ENCODE results near the gene OPCML. TPM values are rescaled to one million over a fixed set of nuclear protein-coding genes. Genes with fewer than 3 reads are reported as not detected.

The OPCML gene
- total RNA-seq, 1 donor from 2014 or later = 1.2 TPM

DNA sequence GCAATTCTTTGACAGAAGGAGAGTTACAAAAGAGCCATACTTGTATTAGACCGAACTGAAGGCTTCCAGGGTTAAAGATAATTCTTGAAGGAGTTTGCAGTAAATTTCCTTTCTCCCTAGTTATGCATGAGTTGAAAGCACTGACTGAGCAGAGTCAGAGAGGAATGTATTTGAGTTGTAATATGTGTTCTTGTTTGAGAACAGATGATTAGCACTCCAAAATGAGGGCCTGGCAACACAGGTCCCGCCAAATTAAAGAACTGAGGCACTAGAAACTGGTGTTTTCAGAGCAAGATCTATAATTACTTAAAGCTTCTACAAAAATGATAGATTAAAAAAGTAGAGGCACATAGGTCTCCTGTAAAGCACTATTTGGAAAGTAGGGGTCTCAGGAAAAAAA is 970.4 kb downstream of the OPCML start:
- no peak overlapping the region for H3K27ac Mint-ChIP-seq (ENCODE audit: unreplicated experiment)
- no peak for DNase-seq (ENCODE audit: low read depth, low spot score)
- no peak overlapping the region for H3K4me3 Mint-ChIP-seq
- H3K36me3 Mint-ChIP-seq (ENCODE audit: low read depth) = no peaks in the 10 kb centered on the region
- TF ChIP-seq, protein P1, sequence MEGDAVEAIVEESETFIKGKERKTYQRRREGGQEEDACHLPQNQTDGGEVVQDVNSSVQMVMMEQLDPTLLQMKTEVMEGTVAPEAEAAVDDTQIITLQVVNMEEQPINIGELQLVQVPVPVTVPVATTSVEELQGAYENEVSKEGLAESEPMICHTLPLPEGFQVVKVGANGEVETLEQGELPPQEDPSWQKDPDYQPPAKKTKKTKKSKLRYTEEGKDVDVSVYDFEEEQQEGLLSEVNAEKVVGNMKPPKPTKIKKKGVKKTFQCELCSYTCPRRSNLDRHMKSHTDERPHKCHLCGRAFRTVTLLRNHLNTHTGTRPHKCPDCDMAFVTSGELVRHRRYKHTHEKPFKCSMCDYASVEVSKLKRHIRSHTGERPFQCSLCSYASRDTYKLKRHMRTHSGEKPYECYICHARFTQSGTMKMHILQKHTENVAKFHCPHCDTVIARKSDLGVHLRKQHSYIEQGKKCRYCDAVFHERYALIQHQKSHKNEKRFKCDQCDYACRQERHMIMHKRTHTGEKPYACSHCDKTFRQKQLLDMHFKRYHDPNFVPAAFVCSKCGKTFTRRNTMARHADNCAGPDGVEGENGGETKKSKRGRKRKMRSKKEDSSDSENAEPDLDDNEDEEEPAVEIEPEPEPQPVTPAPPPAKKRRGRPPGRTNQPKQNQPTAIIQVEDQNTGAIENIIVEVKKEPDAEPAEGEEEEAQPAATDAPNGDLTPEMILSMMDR (conservative IDR thresholded peaks at IDR 0.05) = no peak
- peaks cover 13% of the 10 kb centered on the region for H3K4me1 Mint-ChIP-seq
- H3K27me3 Mint-ChIP-seq (ENCODE audit: low read depth) = no peaks in the 10 kb centered on the region
- H3K9me3 Mint-ChIP-seq = peaks cover 3% of the 10 kb centered on the region

DNA sequence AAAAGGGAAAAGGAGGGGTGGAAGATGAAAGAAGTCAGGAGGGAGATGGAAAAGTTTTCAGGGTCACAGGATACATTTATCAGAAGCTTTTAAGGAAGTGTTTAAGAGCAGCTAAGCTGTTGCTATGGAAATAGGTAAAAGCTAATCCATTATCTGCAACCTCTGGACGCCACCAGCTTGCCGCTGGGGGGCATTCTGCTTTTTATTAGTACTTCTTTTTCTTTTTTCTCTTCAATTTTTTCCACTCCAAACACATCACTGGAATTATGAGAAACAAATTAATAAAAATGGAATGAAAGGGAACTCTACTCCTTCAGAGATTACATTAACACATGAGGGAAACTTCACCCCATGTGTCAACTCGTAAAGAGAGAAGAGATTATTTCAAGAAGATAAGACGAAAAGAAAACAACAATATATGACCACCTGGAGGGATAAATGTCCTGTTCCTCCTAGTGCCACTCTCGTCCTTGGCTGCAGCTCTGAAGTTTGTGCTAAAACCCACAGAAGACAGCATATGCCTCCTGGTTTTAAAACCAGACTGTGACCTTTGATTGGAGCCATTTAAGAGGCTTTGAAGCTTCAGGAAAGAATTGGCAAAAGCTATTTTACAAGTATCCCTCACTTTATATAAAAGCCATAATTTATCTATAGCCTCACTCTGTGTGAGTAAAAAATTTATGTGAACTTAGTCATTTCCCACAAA is 972.8 kb downstream of the OPCML start:
- DNase-seq (ENCODE audit: low read depth, low spot score) = no peak
- Mint-ChIP-seq H3K9me3 (peaks cover 3% of the 10 kb centered on the region), H3K4me1 (peaks cover 13% of the 10 kb centered on the region), H3K4me3 (no peak overlapping the region), H3K36me3 (ENCODE audit: low read depth) (no peaks in the 10 kb centered on the region), H3K27me3 (ENCODE audit: low read depth) (no peaks in the 10 kb centered on the region), H3K27ac (ENCODE audit: unreplicated experiment) (no peak overlapping the region)
- TF ChIP-seq, protein P1 (conservative IDR thresholded peaks at IDR 0.05) = peak; percentile 39

DNA sequence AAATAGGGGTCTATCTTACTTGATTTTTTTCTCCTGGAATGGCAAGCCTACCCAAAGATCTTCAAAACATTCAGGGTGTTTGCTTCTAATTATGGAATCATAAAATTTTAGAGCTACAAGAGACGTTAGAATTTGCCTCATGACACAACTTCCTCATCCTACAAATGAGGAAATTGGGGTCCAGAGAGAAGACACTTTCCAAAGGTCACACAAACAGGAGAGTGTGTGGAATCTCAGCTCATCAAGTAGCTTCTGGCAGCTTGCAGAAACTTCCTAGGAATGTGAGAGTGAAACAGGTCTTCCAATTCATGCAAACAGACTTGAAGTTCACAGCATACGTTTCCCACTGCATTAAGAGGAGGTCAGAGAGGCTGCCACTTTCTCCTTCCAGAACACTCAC is 976.0 kb downstream of the OPCML start:
- no peak overlapping the region for H3K4me3 Mint-ChIP-seq
- peaks cover 13% of the 10 kb centered on the region for H3K4me1 Mint-ChIP-seq
- peaks cover 11% of the 10 kb centered on the region for H3K9me3 Mint-ChIP-seq
- TF ChIP-seq, protein P1 (conservative IDR thresholded peaks at IDR 0.05) = no peak
- DNase-seq (ENCODE audit: low read depth, low spot score) = no peak
- no peaks in the 10 kb centered on the region for H3K27me3 Mint-ChIP-seq (ENCODE audit: low read depth)
- no peak overlapping the region for H3K27ac Mint-ChIP-seq (ENCODE audit: unreplicated experiment)
- H3K36me3 Mint-ChIP-seq (ENCODE audit: low read depth) = no peaks in the 10 kb centered on the region

DNA sequence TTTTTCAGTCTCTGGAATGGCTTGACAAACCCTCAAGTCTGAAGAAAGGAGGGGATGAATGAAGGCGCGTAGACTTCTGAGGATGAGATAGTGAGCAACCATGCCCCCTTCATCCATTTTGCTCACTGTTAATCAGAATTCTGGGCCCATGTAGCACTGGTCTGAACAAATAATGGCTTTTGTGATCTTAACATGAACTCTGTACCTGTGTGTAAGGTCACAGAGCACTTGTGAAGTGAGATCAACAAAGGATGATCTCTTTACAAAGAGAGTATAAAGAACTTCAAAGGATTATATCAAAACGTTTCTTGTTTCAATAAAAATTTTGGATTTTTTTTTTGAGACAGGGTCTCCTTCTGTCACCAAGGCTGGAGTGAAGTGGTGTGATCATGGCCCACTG is 976.7 kb downstream of the OPCML start:
- H3K4me1 Mint-ChIP-seq = peaks cover 13% of the 10 kb centered on the region
- H3K4me3 Mint-ChIP-seq = no peak overlapping the region

DNA sequence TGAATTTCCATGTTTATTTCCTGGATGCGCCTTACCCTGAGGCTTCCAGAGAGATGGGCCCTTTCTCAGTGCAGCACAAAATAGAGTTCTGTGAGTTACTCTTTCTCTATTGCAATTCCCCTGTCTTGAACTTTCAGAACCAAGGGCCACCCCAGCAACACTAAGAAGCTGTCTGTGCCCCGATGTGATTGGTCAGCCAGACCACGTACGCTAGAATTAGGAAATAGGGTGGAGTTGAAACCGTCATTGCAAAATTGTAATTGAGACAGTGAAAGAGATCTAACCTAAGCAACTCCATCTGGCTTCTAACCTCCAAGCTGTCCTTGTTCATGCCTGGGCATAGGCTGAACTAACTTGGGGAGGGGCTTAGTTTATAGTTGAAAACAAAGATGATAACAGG is 981.3 kb downstream of the OPCML start:
- peaks cover 10% of the 10 kb centered on the region for H3K9me3 Mint-ChIP-seq
- TF ChIP-seq, protein P1 (conservative IDR thresholded peaks at IDR 0.05) = no peak
- no peak overlapping the region for H3K4me3 Mint-ChIP-seq
- no peaks in the 10 kb centered on the region for H3K4me1 Mint-ChIP-seq
- H3K27ac Mint-ChIP-seq (ENCODE audit: unreplicated experiment) = no peak overlapping the region
- DNase-seq (ENCODE audit: low read depth, low spot score) = no peak
- no peaks in the 10 kb centered on the region for H3K36me3 Mint-ChIP-seq (ENCODE audit: low read depth)
- H3K27me3 Mint-ChIP-seq (ENCODE audit: low read depth) = no peaks in the 10 kb centered on the region

More for the DNA sequence above, 976.7 kb downstream of the OPCML start:
- DNase-seq (ENCODE audit: low read depth, low spot score) = no peak
- TF ChIP-seq, protein P1 (conservative IDR thresholded peaks at IDR 0.05) = no peak
- no peak overlapping the region for H3K27ac Mint-ChIP-seq (ENCODE audit: unreplicated experiment)
- H3K36me3 Mint-ChIP-seq (ENCODE audit: low read depth) = no peaks in the 10 kb centered on the region
- H3K27me3 Mint-ChIP-seq (ENCODE audit: low read depth) = no peaks in the 10 kb centered on the region
- peaks cover 11% of the 10 kb centered on the region for H3K9me3 Mint-ChIP-seq

All from neural crest cell (in vitro differentiated cells).